DOHH2 (cell line): ENCODE data around the gene ANKRD28.

Experiments used
- CTCF ChIP-seq: fragments of 200-600 bp; sonication (generic); IDR thresholded peaks from one replicate; pipeline ENCODE4 v1.5.1; 2014; ENCODE audit warnings: antibody characterized with exemption, mild to moderate bottlenecking, low read depth, low read length; ENCODE audit not compliant: poor library complexity, severe bottlenecking
- EZH2phosphoT487 ChIP-seq: fragments of 200-600 bp; sonication (generic); IDR thresholded peaks from 2 replicates; pipeline ENCODE4 v1.6.1; 2017; ENCODE audit warnings: borderline replicate concordance, mild to moderate bottlenecking, antibody characterized with exemption, low read length, moderate library complexity, mixed read lengths

DNA sequence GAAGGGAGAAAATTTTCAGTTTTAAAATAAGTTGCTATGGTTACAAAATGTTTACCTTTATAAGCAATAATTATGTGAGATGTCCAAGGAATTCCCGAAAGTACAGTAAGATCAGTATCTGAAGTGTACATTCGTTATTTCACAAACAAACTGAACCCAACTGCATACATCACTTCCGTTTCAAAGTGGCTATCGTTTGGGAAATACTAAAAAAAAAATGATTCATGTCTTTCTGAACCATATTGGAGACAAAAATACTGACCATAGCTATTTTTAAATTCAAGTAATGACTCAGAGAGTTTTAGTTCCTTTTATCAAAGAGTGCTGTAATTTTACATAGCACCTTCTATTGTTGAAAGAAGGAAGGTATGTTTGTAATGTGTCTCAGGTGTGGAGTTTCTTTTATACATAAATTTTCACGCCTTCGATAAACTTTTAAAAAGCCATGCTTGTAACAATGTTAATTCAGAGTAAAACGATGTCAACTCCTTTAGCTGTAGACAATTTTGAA lies 8.0 kb upstream of the ANKRD28 start:
- TF ChIP-seq CTCF, result no peak
- no peak for TF ChIP-seq EZH2phosphoT487
